CD14-positive monocyte (primary cell): ENCODE results near the gene CEMP1. TPM values are rescaled to one million over a fixed set of nuclear protein-coding genes. Genes with fewer than 3 reads are reported as not detected.
A peak's percentile ranks its signal among the peaks of the same experiment; 100 is the strongest.

Experiments
- DNase-seq, 3 donors: peaks; one replicate each; pipeline ENCODE4 v3.0.0-alpha.2; 2011 to 2022
- H2AFZ ChIP-seq: 2 replicates; pipeline ENCODE4 v1.6.0; 2012; ENCODE audit warnings: mild to moderate bottlenecking, low read depth, low read length, inconsistent platforms; ENCODE audit not compliant: insufficient read depth, poor library complexity, severe bottlenecking
- H3K27ac ChIP-seq, 2 donors: 1 replicate in 1 of 2; 2 replicates in 1 of 2; pipeline ENCODE4 v1.5.1; 2012 to 2013; ENCODE audit warnings: low read length in 2 of 2, control low read depth in 1 of 2, inconsistent platforms in 1 of 2, low read depth in 1 of 2, mild to moderate bottlenecking in 1 of 2
- H3K27me3 ChIP-seq, 2 donors: one replicate each; pipeline versions ENCODE4 v1.6.0 to v1.6.1; 2011 to 2013; ENCODE audit warnings: low read length in 2 of 2; ENCODE audit not compliant: control insufficient read depth in 2 of 2, insufficient read depth in 2 of 2
- H3K36me3 ChIP-seq, 2 donors: replicated peaks in 1 of 2; 1 replicate in 1 of 2; 2 replicates in 1 of 2; pipeline versions ENCODE4 v1.5.1 to v1.6.1; 2012 to 2013; ENCODE audit warnings: low read length in 2 of 2, control low read depth in 1 of 2, inconsistent platforms in 1 of 2, mild to moderate bottlenecking in 1 of 2; ENCODE audit not compliant: insufficient read depth in 2 of 2, control insufficient read depth in 1 of 2
- H3K4me1 ChIP-seq, 2 donors: 1 replicate in 1 of 2; 2 replicates in 1 of 2; pipeline versions ENCODE4 v1.5.1 to v1.6.1; 2012 to 2013; ENCODE audit warnings: low read length in 2 of 2, control low read depth in 1 of 2, inconsistent platforms in 1 of 2, mild to moderate bottlenecking in 1 of 2, moderate library complexity in 1 of 2; ENCODE audit not compliant: insufficient read depth in 2 of 2, control insufficient read depth in 1 of 2
- H3K4me2 ChIP-seq: replicated peaks from 2 replicates; pipeline ENCODE3; 2012; ENCODE audit warnings: low read length, moderate library complexity, mild to moderate bottlenecking; ENCODE audit not compliant: poor library complexity, severe bottlenecking; ENCODE audit errors: extremely low read depth
- H3K4me3 ChIP-seq, 3 experiments: fragments of 200-600 bp in 1 of 3; sonication (generic) in 1 of 3; replicated peaks in 1 of 3; 1 replicate in 2 of 3; 2 replicates in 1 of 3; pipeline ENCODE4 v1.5.1; 2011 to 2013; ENCODE audit warnings: low read length in 3 of 3, mild to moderate bottlenecking in 3 of 3, control low read depth in 2 of 3, low read depth in 2 of 3, inconsistent platforms in 1 of 3, moderate library complexity in 1 of 3
- H3K79me2 ChIP-seq: 2 replicates; pipeline ENCODE4 v1.6.0; 2012; ENCODE audit warnings: mild to moderate bottlenecking, control low read depth, inconsistent platforms, low read length, moderate library complexity; ENCODE audit not compliant: insufficient read depth
- H3K9ac ChIP-seq: 2 replicates; pipeline ENCODE4 v1.6.0; 2017; ENCODE audit warnings: low read length, mild to moderate bottlenecking; ENCODE audit not compliant: insufficient read depth, poor library complexity, severe bottlenecking
- H3K9me3 ChIP-seq, 2 donors: replicated peaks in 1 of 2; 1 replicate in 1 of 2; 2 replicates in 1 of 2; pipeline versions ENCODE4 v1.5.1 to v1.6.1; 2012 to 2013; ENCODE audit warnings: low read length in 2 of 2, control low read depth in 1 of 2; ENCODE audit not compliant: control insufficient read depth in 1 of 2, insufficient read depth in 1 of 2
- H4K20me1 ChIP-seq: 2 replicates; pipeline ENCODE4 v1.6.0; 2012; ENCODE audit warnings: mild to moderate bottlenecking, low read length, control low read depth, moderate library complexity; ENCODE audit not compliant: insufficient read depth
- H3K27ac Mint-ChIP-seq, 7 donors: one replicate each; pipeline ENCODE4 v1.8.0; 2020; ENCODE audit warnings: mild to moderate bottlenecking in 7 of 7, mixed read lengths in 7 of 7, moderate library complexity in 6 of 7, inconsistent platforms in 2 of 7
- H3K27me3 Mint-ChIP-seq, 3 donors: one replicate each; pipeline ENCODE4 v1.8.0; 2021 to 2022; ENCODE audit warnings: low read depth in 3 of 3, mild to moderate bottlenecking in 3 of 3, mixed read lengths in 3 of 3, moderate library complexity in 3 of 3, inconsistent platforms in 1 of 3
- H3K36me3 Mint-ChIP-seq, 2 donors: one replicate each; pipeline ENCODE4 v1.8.0; 2020; ENCODE audit warnings: mixed read lengths in 2 of 2, inconsistent platforms in 1 of 2, mild to moderate bottlenecking in 1 of 2
- H3K4me1 Mint-ChIP-seq: one replicate; pipeline ENCODE4 v1.8.0; 2020; ENCODE audit warnings: mild to moderate bottlenecking, mixed read lengths
- H3K4me3 Mint-ChIP-seq, 2 donors: one replicate each; pipeline ENCODE4 v1.8.0; 2020; ENCODE audit warnings: mild to moderate bottlenecking in 2 of 2, mixed read lengths in 2 of 2, moderate library complexity in 1 of 2
- H3K9me3 Mint-ChIP-seq, 7 donors: one replicate each; pipeline ENCODE4 v1.8.0; 2020 to 2022; ENCODE audit warnings: mixed read lengths in 7 of 7, mild to moderate bottlenecking in 6 of 7, moderate library complexity in 6 of 7, inconsistent platforms in 2 of 7
- WGBS: methylation state at CpG from one replicate; pipeline ENCODE4 v1.1.5; 2013; ENCODE audit warnings: missing lambda C conversion rate; ENCODE audit not compliant: insufficient coverage; 5-methylcytosine and 5-hydroxymethylcytosine counted together
- intact Hi-C, 2 donors: fragments of 100-400 bp; cut with micrococcal nuclease; formaldehyde crosslinking; loops; one replicate each; pipeline versions ENCODE4 v1.15.0 to v1.15.1; 2023
- polyA plus RNA-seq, 3 donors: library from polyadenylated mRNA; depleted of rRNA in 1 of 3; unstranded in 2 of 3; stranded (reverse) in 1 of 3; fragments of 300-500 nt in 2 of 3; fragments of >200 nt in 1 of 3; fragmentation: Illumina TruSeq in 2 of 3; gene quantifications; 1 replicate in 2 of 3; 2 replicates in 1 of 3; pipeline ENCODE4 v1.2.3, GENCODE V29; 2012 to 2021
- TF ChIP-seq, protein P1 (sequence below): fragments of 200-600 bp; IDR thresholded peaks from one replicate; pipeline ENCODE4 v1.8.0; 2022; ENCODE audit warnings: antibody characterized with exemption, mild to moderate bottlenecking

Gene CEMP1
- polyA plus RNA-seq, 3 donors, result 0.12 to 0.56 TPM; not detected in 1

DNA sequence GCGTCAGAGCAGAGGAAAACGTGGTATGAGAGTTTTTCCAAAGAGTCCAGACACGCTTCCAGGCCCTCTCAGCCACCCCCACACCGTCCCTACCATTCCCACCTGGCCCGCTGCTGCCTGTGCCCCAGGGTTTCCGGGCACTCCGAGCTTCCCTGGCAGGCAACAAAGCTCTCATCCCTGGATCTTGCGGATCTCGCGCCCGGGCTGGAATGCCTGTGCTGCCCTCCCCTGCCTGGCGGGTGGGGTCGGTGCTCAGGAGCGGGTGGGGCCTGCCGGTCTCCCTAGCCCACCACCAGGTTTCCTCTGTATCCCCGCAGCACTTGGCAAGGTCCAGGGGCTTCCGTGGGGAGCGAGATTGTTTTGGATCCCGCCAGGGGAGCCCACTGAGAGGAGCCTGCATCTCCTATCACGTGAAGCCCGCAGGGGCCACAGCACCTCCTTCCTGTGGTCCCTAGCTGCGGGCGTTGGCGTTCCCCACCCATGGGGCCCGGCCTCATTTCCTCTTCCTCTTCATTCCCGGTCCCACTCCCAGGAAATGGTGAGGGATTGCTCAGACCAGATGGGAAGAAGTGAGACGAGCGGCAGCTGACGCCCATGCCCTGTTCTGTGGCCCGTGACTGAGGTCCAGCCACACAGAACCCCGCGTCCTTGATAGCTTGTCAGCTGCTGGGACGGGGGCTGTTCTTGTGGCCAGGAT, 45.2 kb downstream of the CEMP1 start:
- Histone ChIP-seq H3K4me3 (no peak overlapping the region), H3K4me2 (no peak overlapping the region), H3K27me3 (no peaks in the 10 kb centered on the region), H3K4me1 (peaks cover 29 to 33% of the 10 kb centered on the region in 2 donors), H3K27ac (no peak overlapping the region), H3K36me3 (peaks cover 0 to 10% of the 10 kb centered on the region in 2 donors), H3K9me3 (no peaks in the 10 kb centered on the region), H4K20me1 (peaks cover 15% of the 10 kb centered on the region), H3K9ac (peak overlapping the region; percentile 49), H3K79me2 (peaks cover 51% of the 10 kb centered on the region), H2AFZ (no peak overlapping the region)
- intact Hi-C loops, result loop anchor here in 1 of 2 donors (5.0 kb wide), 1 partner anchor 144 kb away; the partner anchor contains the start of gene ABCA3
- Mint-ChIP-seq H3K27ac (peak overlapping the region in 3 of 7 donors; percentile 45 to 67 (median 46)), H3K4me1 (peaks cover 45% of the 10 kb centered on the region), H3K36me3 (peaks cover 28 to 40% of the 10 kb centered on the region in 2 donors), H3K27me3 (peaks cover 2 to 4% (median 4%) of the 10 kb centered on the region in 3 donors), H3K9me3 (peaks cover 0 to 2% (median 0%) of the 10 kb centered on the region in 7 donors), H3K4me3 (no peak overlapping the region)
- no peak for DNase-seq
- TF ChIP-seq, protein P1, sequence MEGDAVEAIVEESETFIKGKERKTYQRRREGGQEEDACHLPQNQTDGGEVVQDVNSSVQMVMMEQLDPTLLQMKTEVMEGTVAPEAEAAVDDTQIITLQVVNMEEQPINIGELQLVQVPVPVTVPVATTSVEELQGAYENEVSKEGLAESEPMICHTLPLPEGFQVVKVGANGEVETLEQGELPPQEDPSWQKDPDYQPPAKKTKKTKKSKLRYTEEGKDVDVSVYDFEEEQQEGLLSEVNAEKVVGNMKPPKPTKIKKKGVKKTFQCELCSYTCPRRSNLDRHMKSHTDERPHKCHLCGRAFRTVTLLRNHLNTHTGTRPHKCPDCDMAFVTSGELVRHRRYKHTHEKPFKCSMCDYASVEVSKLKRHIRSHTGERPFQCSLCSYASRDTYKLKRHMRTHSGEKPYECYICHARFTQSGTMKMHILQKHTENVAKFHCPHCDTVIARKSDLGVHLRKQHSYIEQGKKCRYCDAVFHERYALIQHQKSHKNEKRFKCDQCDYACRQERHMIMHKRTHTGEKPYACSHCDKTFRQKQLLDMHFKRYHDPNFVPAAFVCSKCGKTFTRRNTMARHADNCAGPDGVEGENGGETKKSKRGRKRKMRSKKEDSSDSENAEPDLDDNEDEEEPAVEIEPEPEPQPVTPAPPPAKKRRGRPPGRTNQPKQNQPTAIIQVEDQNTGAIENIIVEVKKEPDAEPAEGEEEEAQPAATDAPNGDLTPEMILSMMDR, result no peak
- 68% methylated on average over 24 of the region's 33 CpGs for WGBS

DNA sequence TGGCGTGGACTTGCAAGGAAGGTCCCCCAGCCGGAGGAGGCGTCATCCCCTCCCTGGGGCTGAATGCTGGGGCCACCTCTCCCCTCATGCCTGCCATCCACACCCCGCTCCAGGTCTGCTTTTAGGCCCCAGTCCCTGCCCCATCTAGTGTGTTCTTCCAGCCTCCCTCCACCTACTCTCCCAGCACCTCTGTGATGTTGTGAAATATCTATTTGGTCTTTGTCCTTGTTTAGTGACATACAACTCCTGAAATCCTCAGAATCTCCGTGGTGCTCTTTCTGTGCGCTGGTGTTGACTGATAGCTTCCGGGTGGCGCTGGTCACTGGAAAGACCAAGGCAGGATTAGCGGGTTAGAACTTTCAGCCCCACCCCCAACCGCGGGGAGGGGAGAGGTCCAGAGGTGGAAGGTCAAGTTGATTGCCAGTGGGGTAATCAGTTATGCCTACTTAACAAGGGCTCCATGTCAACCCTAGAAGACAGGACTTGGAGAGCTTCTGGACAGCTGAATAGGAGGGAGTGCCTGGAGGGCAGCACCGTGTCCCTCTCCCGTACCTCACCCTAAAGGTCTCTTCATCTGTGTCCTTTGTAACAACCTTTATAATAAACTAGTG, 46.2 kb downstream of the CEMP1 start:
- H3K27me3 ChIP-seq, result no peaks in the 10 kb centered on the region
- peaks cover 29 to 33% of the 10 kb centered on the region in 2 donors for H3K4me1 ChIP-seq
- no peak overlapping the region for H3K4me3 Mint-ChIP-seq
- WGBS, result 94% methylated on average over 3 of the region's 13 CpGs
- H3K27me3 Mint-ChIP-seq, result peaks cover 2 to 5% (median 4%) of the 10 kb centered on the region in 3 donors
- H3K9ac ChIP-seq, result no peak overlapping the region
- TF ChIP-seq, protein P1, result no peak
- no peaks in the 10 kb centered on the region for H3K9me3 ChIP-seq
- intact Hi-C loops, result loop anchor here in 1 of 2 donors (5.0 kb wide), 1 partner anchor 143 kb away; the partner anchor contains the start of gene ABCA3
- H3K4me1 Mint-ChIP-seq, result peaks cover 48% of the 10 kb centered on the region
- no peak for DNase-seq
- no peak overlapping the region for H2AFZ ChIP-seq
- H3K27ac Mint-ChIP-seq, result peak overlapping the region in 1 of 7 donors; percentile 11
- peaks cover 51% of the 10 kb centered on the region for H3K79me2 ChIP-seq
- no peak overlapping the region for H3K4me2 ChIP-seq
- H3K4me3 ChIP-seq, result no peak overlapping the region
- peaks cover 24% of the 10 kb centered on the region for H4K20me1 ChIP-seq
- H3K27ac ChIP-seq, result no peak overlapping the region
- peaks cover 0 to 2% (median 0%) of the 10 kb centered on the region in 7 donors for H3K9me3 Mint-ChIP-seq
- H3K36me3 Mint-ChIP-seq, result peaks cover 22 to 46% of the 10 kb centered on the region in 2 donors
- peaks cover 0 to 3% of the 10 kb centered on the region in 2 donors for H3K36me3 ChIP-seq
